Lower leg skin (tissue), 4 donors: Measurements from ENCODE around the gene FCRL4. TPM values are rescaled to one million over a fixed set of nuclear protein-coding genes. Genes with fewer than 3 reads are reported as not detected.

Source experiments
- DNase-seq, 2 donors: peaks; one replicate each; pipeline ENCODE4 v3.0.0-alpha.2; 2019; ENCODE audit warnings: low spot score in 2 of 2
- H3K4me3 ChIP-seq: fragments of 200-600 bp; sonication (generic); 2 replicates; pipeline ENCODE4 v1.5.1; 2017; ENCODE audit warnings: mild to moderate bottlenecking, low read depth; ENCODE audit not compliant: poor library complexity, severe bottlenecking
- CTCF ChIP-seq, 3 donors: fragments of 450-650 bp; IDR thresholded peaks; one replicate each; pipeline ENCODE4 v1.5.1; 2016; ENCODE audit warnings: antibody characterized with exemption in 3 of 3, mild to moderate bottlenecking in 3 of 3, moderate library complexity in 2 of 3
- POLR2A ChIP-seq, 2 donors: fragments of 450-650 bp; IDR thresholded peaks; one replicate each; pipeline ENCODE4 v1.6.1; 2016 to 2017; ENCODE audit warnings: antibody characterized with exemption in 2 of 2, mild to moderate bottlenecking in 1 of 2, moderate library complexity in 1 of 2
- WGBS, 2 donors: methylation state at CpG; one replicate each; pipeline ENCODE4 v1.1.5; 2018; 5-methylcytosine and 5-hydroxymethylcytosine counted together
- intact Hi-C: fragments of 100-400 bp; cut with DNase I; formaldehyde crosslinking; loops from one replicate; pipeline ENCODE4 v1.15.0; 2023; ENCODE audit warnings: low total_unique reads
- total RNA-seq, 4 donors: library from RNA; depleted of rRNA; stranded (reverse); fragments of >200 nt; gene quantifications; one replicate each; pipeline ENCODE4 v1.1.0, GENCODE V29; 2016

FCRL4 gene
- total RNA-seq, 4 donors from 2014 or later: not detected

- no peak for DNase-seq
- TF ChIP-seq CTCF (IDR thresholded peaks at IDR 0.05) (no peak), POLR2A (IDR thresholded peaks at IDR 0.05) (no peak)
- intact Hi-C loops: no loop called here
- H3K4me3 ChIP-seq: no peak overlapping the region
- WGBS, 2 donors: 40 to 63% methylated on average over 4 of the region's 4 CpGs
Measured at GRCh38 chr1:157585984-157586383, 11.9 kb downstream of the FCRL4 start.

GRCh38 chr1:157584503-157584902 is 13.4 kb downstream of the FCRL4 start:
- no peak for DNase-seq
- intact Hi-C loops: no loop called here

GRCh38 chr1:157580828-157581210 is 17.1 kb downstream of the FCRL4 start:
- DNase-seq: no peak
- no peak overlapping the region for H3K4me3 ChIP-seq
- intact Hi-C loops: no loop called here
- 53 to 67% methylated on average over 1 of the region's 1 CpG for WGBS, 2 donors
- TF ChIP-seq POLR2A (IDR thresholded peaks at IDR 0.05) (no peak), CTCF (IDR thresholded peaks at IDR 0.05) (no peak)

More at GRCh38 chr1:157584503-157584902, 13.4 kb downstream of the FCRL4 start:
- WGBS, 2 donors: 80 to 83% methylated on average over 3 of the region's 3 CpGs
- H3K4me3 ChIP-seq: no peak overlapping the region
- no peak for TF ChIP-seq CTCF (IDR thresholded peaks at IDR 0.05)
- TF ChIP-seq POLR2A (IDR thresholded peaks at IDR 0.05): no peak

- 5 to 6% methylated on average over 4 of the region's 4 CpGs for WGBS, 2 donors
- DNase-seq: peak in 1 of 2 donors; percentile 21
- H3K4me3 ChIP-seq: no peak overlapping the region
- intact Hi-C loops: no loop called here
- TF ChIP-seq CTCF (IDR thresholded peaks at IDR 0.05) (no peak), POLR2A (IDR thresholded peaks at IDR 0.05) (no peak)
Measured at GRCh38 chr1:157580179-157580827, 17.6 kb downstream of the FCRL4 start.

- H3K4me3 ChIP-seq: no peak overlapping the region
- no peak for DNase-seq
- intact Hi-C loops: no loop called here
- 83 to 84% methylated on average over 3 of the region's 3 CpGs for WGBS, 2 donors
- TF ChIP-seq POLR2A (IDR thresholded peaks at IDR 0.05) (no peak), CTCF (IDR thresholded peaks at IDR 0.05) (no peak)
Measured at GRCh38 chr1:157577420-157577819, 20.5 kb downstream of the FCRL4 start.

GRCh38 chr1:157575744-157576143 is 22.1 kb downstream of the FCRL4 start:
- DNase-seq: no peak
- TF ChIP-seq POLR2A (IDR thresholded peaks at IDR 0.05): no peak
- TF ChIP-seq CTCF (IDR thresholded peaks at IDR 0.05): no peak
- 81 to 90% methylated on average over 2 of the region's 2 CpGs for WGBS, 2 donors
- H3K4me3 ChIP-seq: no peak overlapping the region
- intact Hi-C loops: no loop called here
